HG03280 (cell line): ENCODE results near the gene LYPD4.
"Not testable (repeated sequence)": the region's sequence is repeated elsewhere in the genome, so short reads cannot be mapped to it uniquely, and the experiment has no call there.

Experiments used
- ATAC-seq: cut with Tn5 transposase; IDR thresholded peaks from one replicate; pipeline ENCODE4 v1.9.1; 2021; ENCODE audit warnings: mild to moderate bottlenecking, moderate library complexity; ENCODE audit not compliant: unreplicated experiment

The LYPD4 gene

DNA sequence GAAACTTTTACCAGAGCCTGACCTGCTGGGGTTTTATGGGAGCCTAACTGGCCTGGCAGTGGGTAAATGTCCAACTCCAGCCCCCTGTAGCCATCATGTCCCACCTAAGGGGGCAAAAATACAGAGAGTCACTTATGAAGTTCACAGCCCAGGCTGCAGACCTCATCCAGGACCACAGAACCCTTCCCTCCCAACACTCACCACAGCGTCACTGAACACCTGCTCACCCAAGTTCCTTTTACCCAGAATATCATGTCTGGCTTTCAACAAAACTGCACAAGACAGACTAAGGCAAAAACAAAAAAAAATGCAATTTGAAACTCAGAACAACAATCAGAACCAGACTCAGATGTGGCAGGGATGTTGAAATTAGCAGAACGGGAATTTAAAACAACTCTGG, 41.7 kb downstream of the LYPD4 start:
- ATAC-seq, result no peak

DNA sequence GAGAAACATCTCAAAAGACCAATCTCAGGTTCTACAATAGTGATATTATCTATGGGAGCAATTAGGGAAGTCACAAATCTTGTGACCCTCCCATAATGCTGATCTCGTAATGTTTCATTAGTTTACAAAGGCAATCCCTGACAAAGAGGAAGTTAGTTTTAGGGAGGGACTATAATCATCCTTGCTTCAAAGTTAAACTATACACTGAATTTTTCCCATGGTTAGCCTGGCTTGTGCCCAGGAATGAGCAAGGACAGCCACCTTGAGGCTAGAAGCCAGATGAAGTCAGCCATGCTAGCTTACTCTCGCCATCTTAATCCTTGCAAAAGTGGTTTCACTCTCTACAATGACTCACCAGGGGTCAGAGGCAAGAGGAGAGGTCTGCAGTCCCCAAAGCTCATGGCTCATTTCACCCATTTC, 42.7 kb downstream of the LYPD4 start:
- no peak for ATAC-seq

- no peak for ATAC-seq
Observed at GRCh38 chr19:41801031-41801430, 43.5 kb downstream of the LYPD4 start.

DNA sequence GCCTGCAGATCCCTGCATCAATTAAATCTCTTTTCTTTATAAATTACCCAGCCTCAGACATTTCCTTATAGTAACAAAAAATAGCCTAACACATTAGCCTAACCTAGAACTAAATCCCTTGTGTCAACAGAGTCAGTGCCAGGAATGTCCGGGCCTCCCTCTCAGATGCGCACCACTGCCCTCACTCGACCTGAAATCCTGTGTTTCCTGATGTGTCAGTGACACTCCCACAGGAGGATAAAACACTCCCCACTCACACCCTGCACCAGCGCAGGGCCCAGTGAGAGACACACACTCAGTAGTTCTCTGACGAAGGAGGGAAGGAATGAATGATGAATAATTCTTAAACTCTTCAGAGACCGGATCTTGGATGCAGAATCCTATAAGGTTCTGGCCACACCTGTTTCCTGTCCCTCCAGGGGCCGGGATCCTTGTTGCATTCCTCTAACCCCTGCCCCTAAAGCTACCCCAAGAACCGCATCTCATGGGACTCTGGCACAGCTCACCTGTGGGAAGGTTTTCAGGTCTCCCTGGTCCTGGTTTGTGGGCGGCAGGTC, 45.0 kb downstream of the LYPD4 start:
- ATAC-seq, result no peak

- no peak for ATAC-seq
Observed at GRCh38 chr19:41796901-41797300, 47.6 kb downstream of the LYPD4 start.

GRCh38 chr19:41796362-41796761, 48.1 kb downstream of the LYPD4 start, which contains the start of gene CEACAM3:
Gene CEACAM3 (plus strand): TSS chr19:41796587. CDS start chr19:41796678, 91 bp downstream.
- no peak for ATAC-seq

DNA sequence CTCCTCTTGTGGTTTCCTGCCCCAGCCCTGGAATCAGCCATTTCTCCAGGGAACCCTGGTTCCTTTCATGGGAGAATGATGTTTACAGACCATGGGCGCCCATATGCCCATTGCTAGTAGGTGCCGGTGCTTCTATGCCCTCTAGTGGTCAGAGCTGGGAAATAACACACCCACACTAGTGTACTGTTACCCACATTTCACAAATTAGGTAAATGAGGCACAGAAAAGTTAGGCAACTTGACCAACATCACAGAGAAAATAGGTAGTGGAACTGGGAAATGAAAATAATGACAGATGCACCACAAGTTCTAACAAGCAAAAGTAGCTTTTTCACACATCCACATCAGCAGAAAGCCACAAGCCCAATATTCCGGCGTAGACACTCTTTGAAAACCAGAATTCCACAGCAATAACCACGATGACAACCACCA, 49.4 kb downstream of the LYPD4 start:
- ATAC-seq, result no peak

DNA sequence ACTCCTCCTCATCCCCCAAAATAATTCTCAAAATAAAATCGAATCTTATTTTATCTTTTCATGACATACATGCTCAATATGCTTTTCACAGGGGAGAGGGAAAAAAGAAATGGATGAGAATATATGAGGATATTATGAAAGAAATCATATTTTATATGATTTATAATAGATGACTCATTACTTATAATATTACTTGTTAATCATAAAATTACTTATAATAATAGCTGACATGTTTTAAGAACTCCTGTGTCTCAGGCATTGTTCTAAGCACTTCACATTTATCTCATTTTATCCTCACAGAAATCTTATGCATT, 51.1 kb downstream of the LYPD4 start:
- ATAC-seq, result no peak

DNA sequence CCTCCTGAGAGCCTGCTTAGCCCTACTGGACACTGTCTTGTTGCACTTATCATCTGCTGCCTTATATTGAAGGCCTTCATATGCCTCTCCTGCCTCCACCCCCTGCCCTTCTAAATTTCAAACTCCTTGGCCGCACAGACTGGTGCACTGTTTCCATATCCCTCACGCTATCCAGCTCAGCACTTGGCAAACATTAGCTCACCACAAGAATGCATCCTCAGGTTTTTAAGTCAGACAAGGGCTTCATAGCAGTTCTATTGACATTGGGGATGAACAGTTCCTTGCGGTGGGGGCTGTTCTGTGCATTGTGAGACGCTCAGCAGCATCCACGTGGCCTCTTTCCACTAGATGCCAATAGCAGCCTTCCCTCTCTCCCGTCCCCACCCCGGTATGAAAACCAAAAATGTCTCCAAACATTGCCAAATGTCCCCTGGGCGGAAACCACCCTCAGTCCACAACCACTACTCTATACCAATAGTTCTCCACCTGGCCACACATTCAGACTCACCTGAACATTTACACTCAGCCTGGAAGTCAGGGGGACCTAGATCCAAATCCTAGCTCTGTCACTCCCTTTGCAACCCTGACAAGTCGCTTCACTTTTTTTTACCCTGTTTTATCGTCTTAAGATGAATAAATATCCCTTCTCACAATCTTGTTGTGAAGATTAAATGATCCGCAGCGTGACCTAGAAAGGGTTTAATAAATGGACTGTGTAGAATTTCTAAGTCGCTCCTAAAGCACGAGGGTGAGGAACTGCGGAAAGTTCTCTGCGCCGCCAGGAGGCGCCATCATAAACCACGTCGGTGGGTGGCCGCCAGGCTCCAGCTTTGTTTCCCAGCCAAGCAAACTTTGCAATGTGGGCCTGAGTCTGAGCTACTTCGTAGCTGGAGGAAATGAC, 51.7 kb downstream of the LYPD4 start:
- ATAC-seq, result no peak

DNA sequence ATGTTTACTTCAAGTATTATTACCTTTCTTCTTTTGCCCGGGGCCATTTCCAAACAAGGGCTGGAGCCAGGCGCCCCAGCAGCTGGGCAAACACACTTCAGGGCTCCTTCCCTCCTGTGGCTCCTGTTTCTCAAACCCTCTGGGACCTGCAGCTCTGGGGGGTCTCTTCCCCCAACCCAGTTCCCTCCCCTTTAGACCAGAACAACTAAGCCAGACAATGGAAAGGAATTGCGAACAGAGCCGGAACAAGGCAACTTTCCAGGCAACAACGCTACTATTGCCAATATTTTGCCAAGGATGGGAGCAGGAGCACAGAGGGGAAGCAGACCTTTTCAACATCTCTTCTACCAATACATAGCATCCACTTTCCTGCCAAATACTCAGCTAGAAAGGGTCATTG, 55.4 kb downstream of the LYPD4 start:
- ATAC-seq, result not testable (repeated sequence)

- not testable (repeated sequence) for ATAC-seq
Observed at GRCh38 chr19:41788518-41788917, 56.0 kb downstream of the LYPD4 start.
